Neural crest cell (in vitro differentiated cells): Measurements from ENCODE around the gene POLD2. TPM values are rescaled to one million over a fixed set of nuclear protein-coding genes. Genes with fewer than 3 reads are reported as not detected.

Experiments used
- DNase-seq: peaks from one replicate; pipeline ENCODE4 v3.0.0; 2021; ENCODE audit warnings: low read depth, mixed read lengths, low spot score
- H3K27ac Mint-ChIP-seq: one replicate; pipeline ENCODE4 v1.8.0; 2021; ENCODE audit warnings: mild to moderate bottlenecking, mixed read lengths; ENCODE audit not compliant: unreplicated experiment
- H3K27me3 Mint-ChIP-seq: 2 replicates; pipeline ENCODE4 v1.8.0; 2021; ENCODE audit warnings: low read depth, mild to moderate bottlenecking, mixed read lengths
- H3K36me3 Mint-ChIP-seq: 2 replicates; pipeline ENCODE4 v1.8.0; 2021; ENCODE audit warnings: low read depth, mild to moderate bottlenecking, mixed read lengths
- H3K4me1 Mint-ChIP-seq: 2 replicates; pipeline ENCODE4 v1.8.0; 2021; ENCODE audit warnings: mixed read lengths
- H3K4me3 Mint-ChIP-seq: one replicate; pipeline ENCODE4 v1.8.0; 2021; ENCODE audit warnings: mild to moderate bottlenecking, mixed read lengths
- H3K9me3 Mint-ChIP-seq: 2 replicates; pipeline ENCODE4 v1.8.0; 2021; ENCODE audit warnings: mixed read lengths
- CTCF ChIP-seq: fragments of 200-600 bp; sonication (generic); conservative IDR thresholded peaks from 2 replicates; pipeline ENCODE4 v1.5.0; 2021; ENCODE audit warnings: antibody characterized with exemption, mild to moderate bottlenecking
- total RNA-seq: library from RNA; stranded (reverse); gene quantifications from 2 replicates; pipeline ENCODE4 v1.2.1, GENCODE V29; 2021

The POLD2 gene
- total RNA-seq, 1 donor from 2014 or later = 159 TPM

GRCh38 chr7:44094365-44094764 lies 29.0 kb downstream of the POLD2 start:
- H3K36me3 Mint-ChIP-seq = no peaks in the 10 kb centered on the region
- H3K9me3 Mint-ChIP-seq = no peaks in the 10 kb centered on the region
- no peak for TF ChIP-seq CTCF
- H3K4me3 Mint-ChIP-seq = no peak overlapping the region
- no peak for DNase-seq
- peaks cover 7% of the 10 kb centered on the region for H3K4me1 Mint-ChIP-seq
- no peaks in the 10 kb centered on the region for H3K27me3 Mint-ChIP-seq
- H3K27ac Mint-ChIP-seq = no peak overlapping the region

GRCh38 chr7:44093102-44093641 lies 30.2 kb downstream of the POLD2 start:
- no peak overlapping the region for H3K4me3 Mint-ChIP-seq
- no peak for TF ChIP-seq CTCF
- no peak overlapping the region for H3K27ac Mint-ChIP-seq
- H3K36me3 Mint-ChIP-seq = no peaks in the 10 kb centered on the region
- no peaks in the 10 kb centered on the region for H3K9me3 Mint-ChIP-seq
- H3K4me1 Mint-ChIP-seq = peaks cover 7% of the 10 kb centered on the region
- no peaks in the 10 kb centered on the region for H3K27me3 Mint-ChIP-seq
- no peak for DNase-seq

GRCh38 chr7:44087911-44088838 lies 35.2 kb downstream of the POLD2 start:
- H3K4me3 Mint-ChIP-seq = no peak overlapping the region
- H3K9me3 Mint-ChIP-seq = no peaks in the 10 kb centered on the region
- H3K27me3 Mint-ChIP-seq = peaks cover 8% of the 10 kb centered on the region
- DNase-seq = no peak
- no peak for TF ChIP-seq CTCF
- H3K36me3 Mint-ChIP-seq = no peaks in the 10 kb centered on the region
- H3K4me1 Mint-ChIP-seq = peaks cover 3% of the 10 kb centered on the region
- no peak overlapping the region for H3K27ac Mint-ChIP-seq

GRCh38 chr7:44086627-44087026 lies 36.7 kb downstream of the POLD2 start:
- H3K36me3 Mint-ChIP-seq = no peaks in the 10 kb centered on the region
- H3K9me3 Mint-ChIP-seq = no peaks in the 10 kb centered on the region
- H3K27ac Mint-ChIP-seq = no peak overlapping the region
- TF ChIP-seq CTCF = no peak
- DNase-seq = no peak
- H3K4me3 Mint-ChIP-seq = no peak overlapping the region
- H3K4me1 Mint-ChIP-seq = peaks cover 7% of the 10 kb centered on the region
- H3K27me3 Mint-ChIP-seq = peaks cover 8% of the 10 kb centered on the region

- peaks cover 15% of the 10 kb centered on the region for H3K4me1 Mint-ChIP-seq
- H3K36me3 Mint-ChIP-seq = no peaks in the 10 kb centered on the region
- no peaks in the 10 kb centered on the region for H3K9me3 Mint-ChIP-seq
- peaks cover 8% of the 10 kb centered on the region for H3K27me3 Mint-ChIP-seq
- no peak overlapping the region for H3K27ac Mint-ChIP-seq
- no peak for DNase-seq
- no peak overlapping the region for H3K4me3 Mint-ChIP-seq
- peak; percentile 15 for TF ChIP-seq CTCF
Measured at GRCh38 chr7:44085546-44085945, 37.8 kb downstream of the POLD2 start.
